CD14-positive monocyte (primary cell): ENCODE data around the gene PLA2G4F. TPM values are rescaled to one million over a fixed set of nuclear protein-coding genes. Genes with fewer than 3 reads are reported as not detected.
A peak's percentile ranks its signal among the peaks of the same experiment; 100 is the strongest.

ENCODE experiments used
- DNase-seq, 3 donors: peaks; one replicate each; pipeline ENCODE4 v3.0.0-alpha.2; 2011 to 2022
- H2AFZ ChIP-seq: 2 replicates; pipeline ENCODE4 v1.6.0; 2012; ENCODE audit warnings: mild to moderate bottlenecking, low read depth, low read length, inconsistent platforms; ENCODE audit not compliant: insufficient read depth, poor library complexity, severe bottlenecking
- H3K27ac ChIP-seq, 2 donors: 1 replicate in 1 of 2; 2 replicates in 1 of 2; pipeline ENCODE4 v1.5.1; 2012 to 2013; ENCODE audit warnings: low read length in 2 of 2, control low read depth in 1 of 2, inconsistent platforms in 1 of 2, low read depth in 1 of 2, mild to moderate bottlenecking in 1 of 2
- H3K27me3 ChIP-seq, 2 donors: one replicate each; pipeline versions ENCODE4 v1.6.0 to v1.6.1; 2011 to 2013; ENCODE audit warnings: low read length in 2 of 2; ENCODE audit not compliant: control insufficient read depth in 2 of 2, insufficient read depth in 2 of 2
- H3K36me3 ChIP-seq, 2 donors: replicated peaks in 1 of 2; 1 replicate in 1 of 2; 2 replicates in 1 of 2; pipeline versions ENCODE4 v1.5.1 to v1.6.1; 2012 to 2013; ENCODE audit warnings: low read length in 2 of 2, control low read depth in 1 of 2, inconsistent platforms in 1 of 2, mild to moderate bottlenecking in 1 of 2; ENCODE audit not compliant: insufficient read depth in 2 of 2, control insufficient read depth in 1 of 2
- H3K4me1 ChIP-seq, 2 donors: 1 replicate in 1 of 2; 2 replicates in 1 of 2; pipeline versions ENCODE4 v1.5.1 to v1.6.1; 2012 to 2013; ENCODE audit warnings: low read length in 2 of 2, control low read depth in 1 of 2, inconsistent platforms in 1 of 2, mild to moderate bottlenecking in 1 of 2, moderate library complexity in 1 of 2; ENCODE audit not compliant: insufficient read depth in 2 of 2, control insufficient read depth in 1 of 2
- H3K4me2 ChIP-seq: replicated peaks from 2 replicates; pipeline ENCODE3; 2012; ENCODE audit warnings: low read length, moderate library complexity, mild to moderate bottlenecking; ENCODE audit not compliant: poor library complexity, severe bottlenecking; ENCODE audit errors: extremely low read depth
- H3K4me3 ChIP-seq, 3 experiments: fragments of 200-600 bp in 1 of 3; sonication (generic) in 1 of 3; replicated peaks in 1 of 3; 1 replicate in 2 of 3; 2 replicates in 1 of 3; pipeline ENCODE4 v1.5.1; 2011 to 2013; ENCODE audit warnings: low read length in 3 of 3, mild to moderate bottlenecking in 3 of 3, control low read depth in 2 of 3, low read depth in 2 of 3, inconsistent platforms in 1 of 3, moderate library complexity in 1 of 3
- H3K79me2 ChIP-seq: 2 replicates; pipeline ENCODE4 v1.6.0; 2012; ENCODE audit warnings: mild to moderate bottlenecking, control low read depth, inconsistent platforms, low read length, moderate library complexity; ENCODE audit not compliant: insufficient read depth
- H3K9ac ChIP-seq: 2 replicates; pipeline ENCODE4 v1.6.0; 2017; ENCODE audit warnings: low read length, mild to moderate bottlenecking; ENCODE audit not compliant: insufficient read depth, poor library complexity, severe bottlenecking
- H3K9me3 ChIP-seq, 2 donors: replicated peaks in 1 of 2; 1 replicate in 1 of 2; 2 replicates in 1 of 2; pipeline versions ENCODE4 v1.5.1 to v1.6.1; 2012 to 2013; ENCODE audit warnings: low read length in 2 of 2, control low read depth in 1 of 2; ENCODE audit not compliant: control insufficient read depth in 1 of 2, insufficient read depth in 1 of 2
- H4K20me1 ChIP-seq: 2 replicates; pipeline ENCODE4 v1.6.0; 2012; ENCODE audit warnings: mild to moderate bottlenecking, low read length, control low read depth, moderate library complexity; ENCODE audit not compliant: insufficient read depth
- H3K27ac Mint-ChIP-seq, 7 donors: one replicate each; pipeline ENCODE4 v1.8.0; 2020; ENCODE audit warnings: mild to moderate bottlenecking in 7 of 7, mixed read lengths in 7 of 7, moderate library complexity in 6 of 7, inconsistent platforms in 2 of 7
- H3K27me3 Mint-ChIP-seq, 3 donors: one replicate each; pipeline ENCODE4 v1.8.0; 2021 to 2022; ENCODE audit warnings: low read depth in 3 of 3, mild to moderate bottlenecking in 3 of 3, mixed read lengths in 3 of 3, moderate library complexity in 3 of 3, inconsistent platforms in 1 of 3
- H3K36me3 Mint-ChIP-seq, 2 donors: one replicate each; pipeline ENCODE4 v1.8.0; 2020; ENCODE audit warnings: mixed read lengths in 2 of 2, inconsistent platforms in 1 of 2, mild to moderate bottlenecking in 1 of 2
- H3K4me1 Mint-ChIP-seq: one replicate; pipeline ENCODE4 v1.8.0; 2020; ENCODE audit warnings: mild to moderate bottlenecking, mixed read lengths
- H3K4me3 Mint-ChIP-seq, 2 donors: one replicate each; pipeline ENCODE4 v1.8.0; 2020; ENCODE audit warnings: mild to moderate bottlenecking in 2 of 2, mixed read lengths in 2 of 2, moderate library complexity in 1 of 2
- H3K9me3 Mint-ChIP-seq, 7 donors: one replicate each; pipeline ENCODE4 v1.8.0; 2020 to 2022; ENCODE audit warnings: mixed read lengths in 7 of 7, mild to moderate bottlenecking in 6 of 7, moderate library complexity in 6 of 7, inconsistent platforms in 2 of 7
- CTCF ChIP-seq: fragments of 200-600 bp; IDR thresholded peaks from one replicate; pipeline ENCODE4 v1.8.0; 2022; ENCODE audit warnings: antibody characterized with exemption, mild to moderate bottlenecking
- WGBS: methylation state at CpG from one replicate; pipeline ENCODE4 v1.1.5; 2013; ENCODE audit warnings: missing lambda C conversion rate; ENCODE audit not compliant: insufficient coverage; 5-methylcytosine and 5-hydroxymethylcytosine counted together
- intact Hi-C, 2 donors: fragments of 100-400 bp; cut with micrococcal nuclease; formaldehyde crosslinking; loops; one replicate each; pipeline versions ENCODE4 v1.15.0 to v1.15.1; 2023
- polyA plus RNA-seq, 3 donors: library from polyadenylated mRNA; depleted of rRNA in 1 of 3; unstranded in 2 of 3; stranded (reverse) in 1 of 3; fragments of 300-500 nt in 2 of 3; fragments of >200 nt in 1 of 3; fragmentation: Illumina TruSeq in 2 of 3; gene quantifications; 1 replicate in 2 of 3; 2 replicates in 1 of 3; pipeline ENCODE4 v1.2.3, GENCODE V29; 2012 to 2021

PLA2G4F gene
- polyA plus RNA-seq, 3 donors, result not detected

- H3K79me2 ChIP-seq, result no peaks in the 10 kb centered on the region
- no peaks in the 10 kb centered on the region for H3K4me1 ChIP-seq
- 86% methylated on average over 6 of the region's 10 CpGs for WGBS
- H3K9me3 ChIP-seq, result no peaks in the 10 kb centered on the region
- TF ChIP-seq CTCF, result no peak
- H3K27me3 ChIP-seq, result no peaks in the 10 kb centered on the region
- Mint-ChIP-seq H3K4me3 (no peak overlapping the region), H3K4me1 (peaks cover 4% of the 10 kb centered on the region), H3K9me3 (no peaks in the 10 kb centered on the region), H3K27me3 (peaks cover 0 to 6% (median 3%) of the 10 kb centered on the region in 3 donors), H3K36me3 (no peaks in the 10 kb centered on the region), H3K27ac (peak overlapping the region in 2 of 7 donors; percentile 54 to 57)
- H3K4me3 ChIP-seq, result no peak overlapping the region
- H3K9ac ChIP-seq, result no peak overlapping the region
- H3K4me2 ChIP-seq, result no peak overlapping the region
- H3K36me3 ChIP-seq, result no peaks in the 10 kb centered on the region
- no peak overlapping the region for H2AFZ ChIP-seq
- H3K27ac ChIP-seq, result no peak overlapping the region
- H4K20me1 ChIP-seq, result no peaks in the 10 kb centered on the region
- no peak for DNase-seq
- intact Hi-C loops, result no loop called here
Observed at GRCh38 chr15:42151141-42151561, 5.3 kb downstream of the PLA2G4F start.

- Histone ChIP-seq H2AFZ (no peak overlapping the region), H3K9me3 (no peaks in the 10 kb centered on the region), H3K9ac (no peak overlapping the region), H3K4me3 (no peak overlapping the region), H3K27ac (no peak overlapping the region), H3K4me1 (no peaks in the 10 kb centered on the region), H3K36me3 (no peaks in the 10 kb centered on the region), H3K4me2 (no peak overlapping the region), H3K79me2 (no peaks in the 10 kb centered on the region), H3K27me3 (no peaks in the 10 kb centered on the region), H4K20me1 (no peaks in the 10 kb centered on the region)
- 95% methylated on average over 10 of the region's 17 CpGs for WGBS
- peak overlapping the region in 1 of 7 donors; percentile 36 for H3K27ac Mint-ChIP-seq
- H3K4me3 Mint-ChIP-seq, result no peak overlapping the region
- H3K4me1 Mint-ChIP-seq, result peaks cover 4% of the 10 kb centered on the region
- no peak for DNase-seq
- peaks cover 0 to 6% (median 5%) of the 10 kb centered on the region in 3 donors for H3K27me3 Mint-ChIP-seq
- no peaks in the 10 kb centered on the region for H3K9me3 Mint-ChIP-seq
- TF ChIP-seq CTCF, result no peak
- intact Hi-C loops, result no loop called here
- H3K36me3 Mint-ChIP-seq, result no peaks in the 10 kb centered on the region
Observed at GRCh38 chr15:42150219-42150970, 6.0 kb downstream of the PLA2G4F start.
